IPS-NIHi11 (cell line): Measurements from ENCODE around the gene LYRM2.

Source experiments
- DNase-seq: peaks from one replicate; pipeline ENCODE4 v3.0.0; 2012; ENCODE audit warnings: mixed read lengths, low spot score

Gene LYRM2

DNA sequence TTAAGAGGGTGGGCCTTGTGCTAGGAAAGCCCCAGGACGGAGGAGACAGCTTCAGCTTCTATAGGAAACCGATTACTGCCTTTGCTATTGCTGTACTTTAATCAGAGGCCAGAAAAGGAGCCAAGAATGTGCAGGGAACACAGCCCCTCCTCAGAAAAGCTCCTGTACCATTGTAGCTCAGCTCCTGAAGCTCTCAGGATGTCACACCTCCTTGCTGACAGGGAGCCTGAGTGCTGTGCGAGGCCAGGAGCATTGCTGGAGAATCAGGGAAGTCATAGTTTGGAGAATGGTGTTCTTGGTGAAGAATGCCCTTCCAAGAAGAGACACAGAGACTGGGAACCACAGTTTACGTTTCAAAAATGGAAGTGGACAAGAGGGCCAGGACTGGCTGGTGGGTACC lies 46.8 kb downstream of the LYRM2 start:
- no peak for DNase-seq

DNA sequence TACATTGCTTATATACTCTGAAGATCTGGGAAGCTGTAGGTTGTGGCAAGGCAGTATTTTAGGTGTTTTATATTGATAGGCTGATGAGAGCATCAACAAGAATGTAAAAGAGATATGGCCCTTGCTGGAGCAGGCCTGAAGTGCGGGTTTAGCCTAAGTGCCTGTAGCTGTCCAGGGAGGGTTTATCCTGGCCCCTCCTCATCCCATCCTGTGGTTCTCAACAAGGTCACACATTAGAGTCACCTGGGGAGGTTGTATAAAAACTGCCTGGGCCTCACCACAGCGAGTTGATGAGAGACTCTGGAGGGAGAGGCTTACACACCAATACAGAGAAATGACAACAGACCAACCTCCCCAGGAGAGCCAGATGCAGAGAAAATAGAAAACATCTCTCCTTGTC lies 48.4 kb downstream of the LYRM2 start:
- DNase-seq, result no peak

DNA sequence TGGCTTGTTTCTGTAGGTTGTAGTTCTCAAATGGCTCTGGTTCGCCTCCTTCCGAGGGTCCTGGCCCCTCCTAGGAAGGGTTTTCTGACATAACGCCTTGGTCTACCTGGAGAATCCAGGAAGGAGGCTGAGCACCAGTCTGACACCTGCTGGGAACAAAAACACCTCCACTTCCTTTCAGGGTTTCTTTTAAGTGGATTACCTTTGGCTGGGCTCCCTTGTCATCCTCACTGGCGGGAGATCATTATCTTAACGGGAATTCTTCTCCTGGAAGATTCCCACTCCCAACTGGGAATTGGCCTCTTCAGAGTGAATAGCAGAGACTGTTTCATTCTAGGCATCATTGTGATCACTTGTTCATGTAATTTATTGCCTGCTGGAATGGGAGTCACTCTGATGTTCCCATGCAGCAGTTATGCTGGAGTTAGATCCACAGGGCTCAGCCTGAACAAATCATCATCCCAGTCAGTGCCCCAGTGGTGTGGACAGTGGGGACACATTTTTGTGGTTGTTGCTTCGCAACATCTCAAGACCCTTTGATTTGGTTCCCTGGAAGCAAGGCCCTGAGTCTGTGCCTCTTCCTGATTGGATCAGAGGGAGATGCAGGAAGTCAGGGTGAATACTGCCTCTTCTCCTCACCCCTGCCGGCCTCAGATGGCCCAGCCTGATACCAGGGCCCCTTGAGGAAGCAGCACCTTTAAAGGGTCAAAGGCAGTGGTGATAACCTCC lies 49.1 kb downstream of the LYRM2 start:
- peak; percentile 30 for DNase-seq

DNA sequence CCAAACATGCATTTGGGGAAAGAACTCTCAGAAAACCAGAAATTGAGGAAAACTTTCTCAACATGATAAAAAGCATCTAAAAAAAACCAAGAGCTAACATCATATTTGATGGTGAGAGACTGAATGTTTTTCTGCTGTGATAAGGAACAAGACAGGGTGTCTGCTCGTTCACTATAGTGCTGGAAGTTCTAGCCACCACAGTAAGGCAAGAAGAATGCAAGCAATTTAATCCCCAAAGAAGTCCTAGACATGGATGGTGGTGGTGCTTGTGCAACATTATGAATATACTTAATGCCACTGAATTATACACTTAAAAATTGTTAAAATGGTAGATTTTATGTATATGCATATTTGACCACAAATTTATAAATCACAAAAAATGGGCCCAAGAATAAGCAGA lies 53.4 kb downstream of the LYRM2 start:
- no peak for DNase-seq

DNA sequence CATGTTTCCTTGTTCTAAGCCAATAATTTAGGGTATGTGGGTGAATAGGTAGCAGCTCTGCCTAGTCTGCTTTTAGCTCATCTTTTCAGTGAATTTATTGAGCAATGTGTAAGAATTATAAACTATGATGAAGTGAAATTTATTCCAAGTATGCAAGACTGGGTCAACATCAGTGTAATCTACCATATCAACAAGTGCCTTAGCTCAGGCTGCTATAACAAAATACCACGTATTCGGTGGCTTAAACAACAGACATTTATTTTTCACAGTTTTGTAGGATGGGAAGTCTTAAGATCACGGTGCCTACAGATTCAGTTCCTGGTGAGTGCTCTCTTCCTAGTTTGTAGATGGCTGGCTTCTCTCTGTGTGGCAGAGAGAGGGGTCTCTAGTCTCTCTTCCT lies 54.0 kb downstream of the LYRM2 start:
- no peak for DNase-seq

DNA sequence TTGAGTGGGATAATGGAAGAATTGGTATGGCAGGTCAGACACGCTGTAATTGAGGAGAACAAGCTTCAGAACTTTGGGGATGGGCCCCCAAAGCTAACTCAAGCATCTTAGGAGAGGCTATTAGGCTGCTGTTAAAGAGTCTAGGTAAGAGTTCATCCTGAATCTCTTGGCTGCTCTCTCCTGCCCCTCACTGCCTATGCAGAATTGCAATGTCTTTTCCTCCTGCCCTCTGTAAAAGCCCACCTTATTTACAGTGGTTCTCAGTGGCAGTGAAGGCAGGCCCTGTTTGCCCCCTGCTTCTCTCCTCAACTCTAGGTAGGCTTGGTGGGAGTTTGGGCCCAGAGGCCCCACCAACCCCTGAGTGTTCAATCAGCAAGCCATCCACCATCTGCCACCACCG lies 55.0 kb downstream of the LYRM2 start:
- no peak for DNase-seq

DNA sequence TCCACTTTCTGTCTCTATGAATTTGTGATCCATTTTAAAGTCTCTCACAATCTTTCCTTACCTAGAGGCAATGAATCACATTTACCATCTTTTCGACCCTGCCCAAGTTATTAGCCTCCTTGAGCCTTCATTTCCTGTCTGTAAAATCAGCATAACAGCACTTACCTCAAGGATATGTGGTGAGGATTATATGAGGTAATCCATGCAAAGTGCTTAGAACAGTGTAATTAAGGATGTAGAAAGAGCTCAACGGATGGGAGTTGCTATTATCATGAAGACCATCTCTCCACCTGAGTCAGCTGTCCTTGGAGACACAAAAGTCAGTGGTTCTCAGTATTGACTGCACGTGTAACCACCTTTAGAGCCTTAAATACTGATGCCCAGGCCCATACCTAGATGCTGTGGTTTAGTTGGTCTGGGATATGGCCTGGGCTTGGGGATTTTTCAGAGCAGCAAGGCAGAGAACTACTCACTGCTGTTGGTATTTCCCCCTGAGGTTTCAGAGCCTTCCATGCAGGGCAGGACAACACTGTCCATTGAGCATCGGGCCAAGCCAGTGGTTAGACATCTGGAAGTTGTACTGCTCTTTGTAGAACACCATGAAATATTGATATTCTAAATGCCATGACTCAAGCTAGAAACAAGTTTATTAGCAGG lies 55.8 kb downstream of the LYRM2 start:
- no peak for DNase-seq

DNA sequence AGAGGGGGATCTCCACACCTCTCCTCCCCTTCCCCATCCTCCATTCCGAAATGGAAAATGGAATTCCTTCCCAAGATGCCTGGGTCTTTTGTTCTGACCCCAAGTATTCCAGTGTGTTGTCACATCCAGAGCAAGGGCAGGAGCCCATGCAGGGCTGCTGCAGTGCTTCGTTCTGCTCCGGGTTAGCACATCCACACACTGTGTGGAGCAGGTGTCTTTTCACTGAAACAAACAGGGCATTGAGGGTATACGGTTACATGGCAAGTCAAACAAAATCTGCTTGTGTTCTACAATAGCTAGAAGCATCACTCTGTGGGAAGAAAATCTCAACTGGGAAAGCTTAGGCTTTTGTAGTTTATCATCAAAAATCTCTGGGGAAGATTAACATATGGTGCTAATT lies 56.9 kb downstream of the LYRM2 start:
- no peak for DNase-seq

DNA sequence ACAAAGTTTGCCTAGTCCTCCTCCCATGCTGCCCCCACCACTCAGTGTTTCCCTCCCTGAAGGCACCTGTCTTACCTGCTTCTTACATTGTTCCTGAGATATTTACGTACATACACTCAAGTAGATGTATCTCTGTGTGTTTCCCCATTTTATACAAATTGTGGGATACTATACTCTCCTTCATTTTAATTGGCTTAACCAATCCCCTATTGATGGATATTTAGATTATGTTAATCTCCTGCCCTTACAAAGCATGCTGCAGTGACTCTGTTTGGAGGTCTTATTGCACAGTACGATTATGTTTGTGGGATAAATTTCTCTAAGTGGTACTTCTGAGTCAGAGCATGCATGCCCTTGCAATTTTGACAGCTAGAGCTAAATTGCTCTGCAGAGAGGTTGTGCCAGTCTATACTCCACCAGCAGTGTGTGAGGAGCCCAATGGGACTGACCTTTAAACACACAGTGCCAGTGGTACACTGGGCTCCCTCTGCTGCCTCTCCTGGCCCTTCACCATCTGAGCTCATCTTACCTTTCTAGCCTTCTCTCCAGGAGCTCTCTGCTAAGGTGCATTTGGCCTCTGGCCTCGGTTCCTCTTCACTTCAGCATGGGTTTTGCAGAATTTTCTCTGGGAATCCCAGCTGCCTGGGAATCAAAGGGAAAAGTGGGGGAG lies 57.4 kb downstream of the LYRM2 start:
- DNase-seq, result no peak

DNA sequence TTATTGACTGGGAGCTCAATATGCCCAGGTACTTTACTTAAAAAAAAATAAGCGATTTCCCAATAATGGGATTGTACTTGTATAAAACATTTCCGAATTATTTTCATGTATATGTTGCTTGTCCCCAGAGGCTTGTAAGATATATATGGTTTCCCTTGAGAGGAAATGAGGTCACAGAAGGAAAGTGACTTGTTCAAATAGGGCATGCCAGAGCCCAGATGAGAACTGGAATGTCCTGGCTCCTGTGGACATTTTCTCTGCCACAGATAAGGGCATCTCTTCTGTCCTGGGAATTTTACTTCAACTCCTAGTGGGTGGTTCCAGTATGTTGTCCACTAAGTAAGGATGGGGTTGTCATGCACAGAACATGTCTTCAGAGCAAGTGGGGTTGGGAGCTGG lies 63.0 kb downstream of the LYRM2 start:
- no peak for DNase-seq

DNA sequence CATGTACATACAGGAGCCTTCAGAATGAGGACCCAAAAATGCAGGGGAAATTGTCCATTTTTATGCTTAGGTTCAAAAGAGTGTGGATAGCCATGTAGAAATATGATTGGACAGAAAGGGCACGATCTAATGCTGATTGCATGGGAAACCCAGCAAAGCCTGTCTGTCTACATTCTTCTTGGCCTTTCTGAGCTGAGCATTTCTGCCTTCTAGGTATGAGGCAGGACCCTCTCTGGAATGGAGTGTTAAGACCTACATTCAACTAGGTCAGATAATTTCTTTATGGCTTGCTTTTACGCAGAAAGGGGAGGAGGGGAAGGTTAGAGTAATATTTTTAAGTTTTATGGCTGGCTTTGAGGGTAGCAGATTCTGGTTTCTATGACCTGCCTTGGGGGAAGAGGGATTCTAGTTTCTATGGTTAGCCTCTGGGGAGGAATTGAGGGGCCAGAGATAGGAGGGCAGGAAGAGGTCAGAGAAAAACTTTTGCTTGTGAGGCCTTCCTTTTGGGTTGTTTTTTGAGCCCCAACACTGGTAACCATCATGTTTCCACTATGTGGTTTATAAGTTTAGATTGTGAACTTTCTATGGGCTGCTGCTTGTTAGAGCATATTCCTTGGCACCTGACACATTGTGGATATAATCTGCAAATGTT lies 63.5 kb downstream of the LYRM2 start:
- DNase-seq, result no peak

DNA sequence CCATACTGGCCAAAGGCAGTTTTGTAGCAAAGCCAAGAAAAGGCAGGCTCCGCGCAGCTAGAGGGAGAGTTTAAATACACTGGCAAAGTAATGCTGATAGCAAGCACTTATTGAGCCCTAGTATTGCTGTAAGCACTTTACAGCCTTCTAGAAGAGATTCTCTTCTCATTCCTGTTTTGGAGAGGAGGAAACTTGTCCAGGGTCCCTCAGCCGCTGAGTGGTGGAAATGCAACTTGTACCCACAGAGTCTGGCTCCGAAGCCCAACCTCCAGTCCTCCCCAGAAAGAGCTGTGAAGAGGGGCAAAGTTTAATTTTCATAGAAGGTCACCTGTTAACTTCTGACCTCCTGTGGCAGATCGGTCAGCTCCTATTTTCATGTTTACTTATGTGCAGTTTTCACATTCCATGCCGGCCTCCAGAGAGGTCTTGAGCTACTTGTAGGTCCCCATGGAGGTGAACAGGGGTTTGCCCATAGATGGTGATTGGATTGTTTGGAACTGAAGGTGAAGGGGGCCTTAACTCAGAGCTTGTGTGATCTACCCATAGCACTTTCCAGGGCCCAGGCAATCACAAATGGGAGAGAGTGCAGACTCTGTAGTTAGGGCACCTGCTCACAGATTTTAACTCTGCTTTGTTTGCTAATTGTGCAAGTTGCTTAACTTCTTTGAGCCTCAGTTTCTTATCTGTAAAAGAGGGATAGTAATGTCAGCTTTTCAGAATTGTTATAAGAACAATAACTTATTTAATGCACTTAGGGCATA lies 70.7 kb downstream of the LYRM2 start:
- DNase-seq, result no peak

DNA sequence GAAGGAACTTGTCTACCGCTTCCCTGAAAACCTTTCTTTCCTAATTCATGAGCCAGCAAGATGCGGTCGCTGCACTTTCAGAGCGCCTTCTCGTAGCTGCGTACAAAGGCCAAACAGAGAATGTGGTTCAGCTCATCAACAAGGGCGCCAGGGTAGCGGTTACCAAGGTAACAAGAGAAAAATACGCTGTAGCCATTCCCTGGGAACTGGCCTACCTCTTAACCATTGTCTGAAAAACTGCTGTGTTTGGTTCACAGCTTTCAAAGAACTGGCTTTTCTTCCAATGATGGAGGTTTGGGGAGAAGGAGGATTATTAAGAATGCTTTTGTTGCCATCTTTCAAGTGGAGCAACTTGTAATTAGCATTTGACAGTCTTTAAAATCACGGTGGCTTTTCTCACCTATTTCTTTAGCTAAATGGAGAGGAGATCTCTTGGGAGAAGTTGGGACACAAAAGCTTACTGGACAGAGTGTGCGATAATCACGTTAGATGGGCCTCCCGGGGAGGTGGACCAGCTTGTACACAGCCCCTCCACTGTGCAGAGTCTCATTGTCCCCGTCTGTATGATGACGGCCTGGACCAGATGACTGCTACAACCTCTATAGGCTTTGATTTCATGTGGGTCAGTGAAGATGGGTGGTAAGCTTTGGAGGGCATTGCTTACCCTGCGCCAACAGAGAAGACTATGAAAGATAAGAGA lies 71.5 kb downstream of the LYRM2 start:
- no peak for DNase-seq

DNA sequence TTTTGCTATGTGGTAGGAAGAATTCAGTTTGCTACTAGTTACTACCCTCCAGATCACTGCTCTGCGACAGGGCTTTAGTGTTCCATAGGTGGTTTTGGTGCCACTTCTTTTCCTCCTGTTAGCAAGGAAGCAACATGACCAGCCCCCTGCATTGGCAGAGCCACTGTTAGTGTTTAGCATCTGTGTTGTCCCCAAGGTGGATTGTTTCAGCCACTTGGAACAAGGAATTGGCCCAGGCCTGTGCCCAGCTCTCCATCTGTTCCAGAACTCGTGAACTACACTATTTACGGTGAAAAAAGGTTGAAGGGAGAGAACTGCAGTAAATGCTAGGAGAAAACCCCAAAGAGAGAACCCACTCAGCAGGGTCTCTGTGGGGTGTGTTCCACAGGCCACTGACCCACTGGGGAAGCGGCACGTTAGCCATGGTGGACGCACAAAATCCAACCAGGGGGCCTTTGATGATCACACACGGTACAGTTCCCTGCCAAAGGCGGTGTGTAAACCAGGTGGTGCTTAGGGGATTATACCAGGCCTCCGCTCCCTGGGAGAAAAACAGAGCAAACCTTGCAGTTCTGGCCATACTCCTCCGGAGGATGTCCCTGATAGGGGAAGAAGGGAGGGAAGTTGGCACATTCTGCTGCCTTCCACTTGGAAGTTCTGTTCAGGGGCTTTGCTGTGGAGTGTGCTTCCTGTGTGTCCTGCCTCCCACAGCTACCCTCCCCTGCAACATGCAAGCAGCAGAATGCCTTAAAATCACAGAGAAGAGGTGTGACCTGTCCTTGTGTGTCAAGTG lies 72.3 kb downstream of the LYRM2 start:
- DNase-seq, result no peak

DNA sequence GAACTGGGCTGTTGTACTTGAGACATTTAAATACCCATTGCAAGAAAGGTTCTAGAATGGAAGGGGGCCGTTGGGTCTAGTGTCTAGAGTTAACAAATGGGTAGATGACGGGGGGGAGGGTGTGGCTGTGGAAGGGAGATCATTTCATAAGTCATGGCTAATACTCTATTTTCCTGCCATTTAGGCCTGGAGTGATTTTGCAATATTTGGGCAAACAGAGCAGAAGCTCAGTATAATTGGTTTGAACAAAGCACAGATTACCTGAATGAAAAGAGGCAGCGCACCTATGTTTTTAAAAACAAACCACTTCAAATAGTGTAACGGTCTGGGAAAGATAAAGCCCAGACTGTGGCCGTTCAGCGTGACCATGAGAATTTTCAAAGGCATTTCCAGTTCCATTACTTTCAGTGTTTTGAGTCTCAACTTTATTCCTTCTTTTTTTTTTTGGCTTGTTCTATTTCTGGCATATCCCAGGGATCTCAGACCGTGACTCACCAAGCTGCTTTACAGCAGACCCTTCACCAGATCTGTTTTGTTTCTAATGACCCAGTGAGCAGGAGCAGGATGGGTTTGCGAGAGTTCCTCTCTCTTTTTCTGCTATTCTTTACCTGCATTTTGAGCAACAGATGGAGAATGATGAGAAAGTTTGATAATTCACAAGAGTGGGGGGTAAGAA lies 73.7 kb downstream of the LYRM2 start:
- DNase-seq, result no peak

DNA sequence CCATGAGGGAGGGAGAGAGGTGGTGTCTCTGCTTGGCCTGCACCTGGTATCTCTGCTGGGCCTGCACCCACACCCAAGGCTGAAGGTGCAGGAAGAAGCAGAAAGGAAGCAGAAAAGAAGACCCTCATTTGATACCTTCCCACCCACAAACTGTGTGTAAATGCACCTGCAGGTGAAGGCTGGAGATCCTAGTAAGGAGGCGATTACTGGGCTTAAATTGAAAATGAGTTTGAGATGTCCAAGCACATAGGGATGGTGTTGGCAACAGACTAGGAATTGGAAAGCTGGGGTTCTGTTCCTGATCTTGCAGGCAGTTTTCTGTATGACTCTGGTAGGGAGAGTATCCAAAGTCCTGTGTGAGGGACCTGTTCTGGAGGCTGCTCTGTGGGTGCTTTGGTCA lies 74.7 kb downstream of the LYRM2 start:
- no peak for DNase-seq

DNA sequence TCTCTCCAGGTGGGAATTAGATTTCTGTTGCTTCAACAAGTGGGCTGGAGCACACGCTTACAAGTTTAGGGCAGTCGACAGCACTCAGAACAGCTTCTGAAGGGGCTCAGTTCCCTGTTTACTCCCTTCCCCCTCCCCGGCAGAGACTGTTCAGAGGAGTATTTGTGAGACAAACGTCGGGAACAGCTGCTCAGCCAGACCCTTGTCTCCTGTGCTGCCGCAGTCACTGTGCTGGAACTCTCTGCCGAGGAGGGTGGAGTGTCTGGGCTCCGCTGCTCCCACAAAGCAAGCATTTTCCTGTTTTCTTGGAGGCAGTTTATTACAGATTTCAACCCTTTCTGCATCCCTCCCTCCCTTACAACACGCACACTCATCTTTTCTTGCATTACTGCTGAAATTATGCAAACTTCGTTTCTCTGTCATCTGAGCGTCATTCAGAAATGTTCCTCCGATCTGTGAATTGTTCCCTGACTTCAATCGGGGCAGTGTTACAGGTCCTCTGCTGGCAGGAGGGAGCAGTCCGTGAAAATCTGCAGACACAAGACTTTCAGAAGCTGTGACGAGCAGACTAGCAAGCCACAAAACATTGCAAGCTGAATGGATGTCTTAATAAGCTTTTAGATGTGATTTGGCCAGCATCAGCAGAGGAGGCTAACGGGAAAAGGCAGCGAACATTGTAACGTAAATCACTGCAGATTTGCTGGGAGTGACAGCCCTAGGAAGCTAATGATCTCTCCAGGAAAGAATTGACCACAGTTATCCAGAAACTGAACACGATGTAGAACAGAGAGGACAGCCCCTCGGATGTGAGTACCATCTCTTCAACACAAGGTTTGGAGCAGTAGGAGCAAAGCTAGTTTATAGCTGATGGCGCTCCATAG lies 76.2 kb downstream of the LYRM2 start:
- no peak for DNase-seq

DNA sequence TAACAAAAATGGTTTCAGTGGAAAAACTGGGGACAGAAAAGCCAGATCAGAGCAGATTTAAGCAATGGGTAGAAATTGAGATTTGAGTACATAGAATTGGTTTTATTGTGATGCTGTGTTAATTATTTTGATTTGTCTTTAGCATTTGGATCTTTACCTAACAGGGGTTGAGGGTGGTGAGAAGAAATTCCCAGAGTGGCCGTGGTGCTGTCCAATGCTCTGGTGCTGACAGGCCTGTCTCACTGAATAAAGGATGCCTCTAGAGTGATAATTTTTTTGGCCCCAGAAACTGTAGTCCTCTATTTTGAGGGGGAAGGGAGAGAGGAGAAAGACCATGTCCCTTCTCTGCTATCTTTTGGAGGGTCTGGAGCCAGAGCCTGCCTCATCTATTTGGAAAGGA lies 79.1 kb downstream of the LYRM2 start:
- peak; percentile 46 for DNase-seq

DNA sequence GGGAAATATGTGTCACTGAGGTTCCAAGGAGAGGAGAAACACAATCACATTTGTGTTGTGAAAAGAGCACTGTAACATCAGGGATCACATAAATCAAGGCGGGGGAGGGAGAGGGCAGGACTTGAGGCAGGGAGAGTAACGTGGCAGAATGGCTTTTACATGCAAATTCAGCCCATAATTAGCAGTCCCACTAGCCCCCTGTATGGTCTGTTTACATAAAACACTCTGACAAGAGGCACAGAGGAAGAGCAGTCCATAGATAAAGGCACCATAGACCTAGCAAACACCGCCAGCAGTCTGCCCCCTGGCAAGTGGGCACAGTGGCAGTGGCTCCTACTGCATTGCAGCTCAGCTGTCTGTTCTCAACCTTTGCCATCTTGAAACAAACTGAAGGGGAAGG lies 82.7 kb downstream of the LYRM2 start:
- DNase-seq, result no peak
